PFSK-1 (cell line): Measurements from ENCODE around the gene IL17C.

Experiments
- SIN3A ChIP-seq: IDR thresholded peaks from 2 replicates; pipeline ENCODE4 v1.6.1; 2012; ENCODE audit warnings: mild to moderate bottlenecking, low read length, moderate library complexity, borderline replicate concordance; ENCODE audit not compliant: insufficient read depth
- TAF1 ChIP-seq: IDR thresholded peaks from 2 replicates; pipeline ENCODE4 v1.6.1; 2012; ENCODE audit warnings: low read length, control low read depth, borderline replicate concordance; ENCODE audit not compliant: insufficient read depth
- TF ChIP-seq, protein P1 (sequence below), 2 experiments: IDR thresholded peaks; 2 replicates each; pipeline versions ENCODE4 v1.6.1 to v1.8.0; 2011 to 2012; ENCODE audit warnings: low read depth in 2 of 2, low read length in 2 of 2, control low read depth in 1 of 2, inconsistent platforms in 1 of 2, mild to moderate bottlenecking in 1 of 2, moderate library complexity in 1 of 2; ENCODE audit not compliant: insufficient read depth in 1 of 2

DNA sequence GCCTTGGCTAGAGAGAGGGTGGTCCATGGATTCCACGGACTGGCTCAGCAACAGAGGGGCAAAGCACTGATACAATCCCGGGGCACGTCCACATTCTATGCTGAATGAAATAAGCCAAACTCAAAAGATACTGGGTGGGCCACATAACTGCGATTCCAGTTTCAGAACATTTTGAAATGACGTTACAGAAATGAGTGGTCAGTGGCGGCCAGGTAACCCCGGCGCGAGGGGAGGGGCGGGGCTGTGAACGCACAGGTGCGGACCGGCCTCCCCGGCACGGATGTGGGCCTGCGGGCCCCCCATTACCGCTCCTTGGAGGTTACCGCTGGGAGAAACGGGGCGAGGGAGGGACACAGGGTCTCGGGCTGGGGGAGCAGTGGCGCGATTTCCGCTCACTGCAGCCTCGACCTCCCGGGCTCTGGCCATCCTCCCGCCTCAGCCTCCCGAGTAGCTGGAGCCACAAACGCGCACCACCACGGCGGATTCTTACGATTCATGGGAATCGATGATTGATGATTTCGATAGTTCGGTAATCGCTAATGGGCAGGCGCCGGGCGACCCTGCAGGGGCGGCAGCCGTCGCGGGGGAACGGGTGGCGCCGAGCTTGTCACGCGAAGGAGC is 24.0 kb downstream of the IL17C start:
- TF ChIP-seq TAF1, result no peak
- no peak for TF ChIP-seq SIN3A
- TF ChIP-seq, protein P1, sequence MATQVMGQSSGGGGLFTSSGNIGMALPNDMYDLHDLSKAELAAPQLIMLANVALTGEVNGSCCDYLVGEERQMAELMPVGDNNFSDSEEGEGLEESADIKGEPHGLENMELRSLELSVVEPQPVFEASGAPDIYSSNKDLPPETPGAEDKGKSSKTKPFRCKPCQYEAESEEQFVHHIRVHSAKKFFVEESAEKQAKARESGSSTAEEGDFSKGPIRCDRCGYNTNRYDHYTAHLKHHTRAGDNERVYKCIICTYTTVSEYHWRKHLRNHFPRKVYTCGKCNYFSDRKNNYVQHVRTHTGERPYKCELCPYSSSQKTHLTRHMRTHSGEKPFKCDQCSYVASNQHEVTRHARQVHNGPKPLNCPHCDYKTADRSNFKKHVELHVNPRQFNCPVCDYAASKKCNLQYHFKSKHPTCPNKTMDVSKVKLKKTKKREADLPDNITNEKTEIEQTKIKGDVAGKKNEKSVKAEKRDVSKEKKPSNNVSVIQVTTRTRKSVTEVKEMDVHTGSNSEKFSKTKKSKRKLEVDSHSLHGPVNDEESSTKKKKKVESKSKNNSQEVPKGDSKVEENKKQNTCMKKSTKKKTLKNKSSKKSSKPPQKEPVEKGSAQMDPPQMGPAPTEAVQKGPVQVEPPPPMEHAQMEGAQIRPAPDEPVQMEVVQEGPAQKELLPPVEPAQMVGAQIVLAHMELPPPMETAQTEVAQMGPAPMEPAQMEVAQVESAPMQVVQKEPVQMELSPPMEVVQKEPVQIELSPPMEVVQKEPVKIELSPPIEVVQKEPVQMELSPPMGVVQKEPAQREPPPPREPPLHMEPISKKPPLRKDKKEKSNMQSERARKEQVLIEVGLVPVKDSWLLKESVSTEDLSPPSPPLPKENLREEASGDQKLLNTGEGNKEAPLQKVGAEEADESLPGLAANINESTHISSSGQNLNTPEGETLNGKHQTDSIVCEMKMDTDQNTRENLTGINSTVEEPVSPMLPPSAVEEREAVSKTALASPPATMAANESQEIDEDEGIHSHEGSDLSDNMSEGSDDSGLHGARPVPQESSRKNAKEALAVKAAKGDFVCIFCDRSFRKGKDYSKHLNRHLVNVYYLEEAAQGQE (IDR thresholded peaks at IDR 0.05; ENCODE audit: insufficient read depth in 1 of 2, low read depth in 2 of 2, low read length in 2 of 2), result no peak
